HG03342 (cell line): ENCODE measurements around the gene TOR4A.

Source experiments
- ATAC-seq: cut with Tn5 transposase; IDR thresholded peaks from one replicate; pipeline ENCODE4 v1.9.1; 2021; ENCODE audit warnings: mild to moderate bottlenecking, moderate library complexity; ENCODE audit not compliant: unreplicated experiment

TOR4A gene

DNA sequence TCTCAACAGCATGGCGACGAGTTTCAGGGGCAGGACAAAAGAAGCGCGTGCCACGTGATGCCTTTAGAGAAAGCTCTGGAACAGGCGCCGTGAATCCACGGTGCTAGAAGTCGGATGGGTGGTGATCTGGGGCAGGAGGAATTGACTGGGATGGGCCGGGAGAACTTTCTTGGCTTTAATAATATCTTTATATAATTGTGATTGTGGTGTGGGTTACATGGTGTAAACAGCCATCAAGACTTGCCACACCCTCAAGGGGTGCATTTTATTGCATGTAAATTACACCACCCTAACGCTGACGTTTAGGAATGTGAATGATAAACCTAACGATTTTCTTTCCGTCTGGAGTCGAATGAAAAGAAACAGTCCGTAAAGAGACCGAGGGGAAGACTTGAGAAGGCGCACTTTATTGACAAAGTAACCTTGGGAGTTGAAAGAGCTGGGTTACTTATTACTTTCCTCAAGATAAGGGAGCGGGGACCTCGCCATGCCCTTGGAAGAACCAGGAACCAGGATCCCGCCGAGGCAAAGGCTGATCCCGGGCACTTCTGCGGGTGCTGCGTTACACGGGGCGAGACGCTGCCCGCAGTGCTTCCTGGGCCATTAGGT lies 16.1 kb downstream of the TOR4A start:
- no peak for ATAC-seq

GRCh38 chr9:137294091-137294680 lies 16.7 kb downstream of the TOR4A start:
- no peak for ATAC-seq

- no peak for ATAC-seq
Observed at GRCh38 chr9:137294681-137295237, 17.2 kb downstream of the TOR4A start.

DNA sequence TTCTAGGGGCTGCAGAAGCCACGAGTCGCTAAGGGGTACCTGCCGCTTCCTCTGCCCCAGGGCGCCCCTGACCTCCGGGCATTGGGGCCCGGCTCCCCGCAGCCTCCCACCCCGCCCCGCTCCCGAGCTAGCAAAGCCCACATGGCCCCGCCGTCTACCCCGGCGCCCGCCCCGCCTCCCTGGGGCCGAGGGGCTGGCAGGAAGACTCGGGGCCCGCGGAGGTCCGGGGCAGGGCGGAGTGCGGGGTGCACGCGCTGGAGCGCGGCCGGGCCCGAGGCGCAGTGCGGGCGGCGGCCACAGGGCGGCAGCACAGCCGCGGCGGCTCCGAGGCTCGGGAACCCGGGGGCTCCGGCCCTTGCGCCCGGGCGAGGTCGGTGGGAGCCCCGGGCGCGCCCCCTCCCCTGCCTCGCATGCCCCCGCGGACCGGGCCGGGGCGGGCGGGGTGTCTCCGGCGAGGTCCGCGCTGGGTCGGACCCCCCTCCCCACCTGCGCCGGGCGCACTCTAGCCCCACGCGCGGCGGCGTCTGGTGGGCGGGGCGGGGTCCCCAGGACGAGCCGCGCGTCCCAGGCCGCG lies 17.8 kb downstream of the TOR4A start:
- peak; percentile 62 for ATAC-seq

- ATAC-seq, result no peak
Observed at GRCh38 chr9:137295849-137296669, 18.5 kb downstream of the TOR4A start.

- no peak for ATAC-seq
Observed at GRCh38 chr9:137296670-137297664, 19.4 kb downstream of the TOR4A start.

- ATAC-seq, result no peak
Observed at GRCh38 chr9:137297966-137298365, 20.4 kb downstream of the TOR4A start.

- no peak for ATAC-seq
Observed at GRCh38 chr9:137298401-137299202, 21.1 kb downstream of the TOR4A start.

- ATAC-seq, result no peak
Observed at GRCh38 chr9:137299203-137299565, 21.7 kb downstream of the TOR4A start.

DNA sequence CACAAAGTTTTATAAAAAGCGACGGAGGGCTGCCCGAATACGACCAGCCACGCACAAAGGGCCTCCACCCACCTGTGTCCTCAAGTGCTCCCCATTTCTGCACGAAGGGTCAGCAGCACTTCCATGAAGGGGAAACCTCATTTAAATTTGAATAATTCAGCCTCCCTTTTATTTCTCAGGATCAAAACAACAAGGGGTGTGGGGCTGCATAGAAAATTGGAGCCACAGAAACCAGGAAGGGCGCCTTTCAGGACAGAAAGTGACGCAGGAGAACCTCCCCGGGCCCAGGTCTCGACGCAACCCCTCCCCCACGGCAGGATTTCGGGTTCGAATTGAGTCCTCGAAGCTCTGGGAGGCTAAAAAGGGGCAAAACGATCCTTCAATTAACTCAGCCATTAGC lies 22.4 kb downstream of the TOR4A start:
- ATAC-seq, result no peak

- ATAC-seq, result no peak
Observed at GRCh38 chr9:137300567-137301080, 23.1 kb downstream of the TOR4A start.

GRCh38 chr9:137301081-137301947 lies 23.8 kb downstream of the TOR4A start:
- peak; percentile 11 for ATAC-seq

DNA sequence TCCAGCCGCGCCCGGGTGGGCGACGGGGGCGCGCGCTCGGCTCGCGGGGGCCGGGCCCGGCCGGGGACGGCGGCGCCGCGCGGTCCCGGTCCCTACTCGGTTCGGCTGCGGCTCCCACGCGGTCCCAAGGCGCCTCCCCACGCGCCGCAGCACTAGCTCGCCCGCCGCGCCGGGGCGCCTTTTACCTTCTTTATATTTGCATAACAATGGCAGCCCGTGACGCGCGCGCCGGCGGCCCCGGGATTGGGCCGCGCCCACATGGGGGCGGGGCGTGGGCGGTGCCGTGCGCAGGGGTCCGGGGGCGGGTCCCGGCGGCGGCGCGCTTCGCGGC lies 24.6 kb downstream of the TOR4A start, which contains the start of gene NRARP:
Gene NRARP, minus strand, starts transcription at position 154 of the 331 bp plus-strand sequence. CDS start 343 bp downstream, outside the sequence.
- ATAC-seq, result peak; percentile 65

DNA sequence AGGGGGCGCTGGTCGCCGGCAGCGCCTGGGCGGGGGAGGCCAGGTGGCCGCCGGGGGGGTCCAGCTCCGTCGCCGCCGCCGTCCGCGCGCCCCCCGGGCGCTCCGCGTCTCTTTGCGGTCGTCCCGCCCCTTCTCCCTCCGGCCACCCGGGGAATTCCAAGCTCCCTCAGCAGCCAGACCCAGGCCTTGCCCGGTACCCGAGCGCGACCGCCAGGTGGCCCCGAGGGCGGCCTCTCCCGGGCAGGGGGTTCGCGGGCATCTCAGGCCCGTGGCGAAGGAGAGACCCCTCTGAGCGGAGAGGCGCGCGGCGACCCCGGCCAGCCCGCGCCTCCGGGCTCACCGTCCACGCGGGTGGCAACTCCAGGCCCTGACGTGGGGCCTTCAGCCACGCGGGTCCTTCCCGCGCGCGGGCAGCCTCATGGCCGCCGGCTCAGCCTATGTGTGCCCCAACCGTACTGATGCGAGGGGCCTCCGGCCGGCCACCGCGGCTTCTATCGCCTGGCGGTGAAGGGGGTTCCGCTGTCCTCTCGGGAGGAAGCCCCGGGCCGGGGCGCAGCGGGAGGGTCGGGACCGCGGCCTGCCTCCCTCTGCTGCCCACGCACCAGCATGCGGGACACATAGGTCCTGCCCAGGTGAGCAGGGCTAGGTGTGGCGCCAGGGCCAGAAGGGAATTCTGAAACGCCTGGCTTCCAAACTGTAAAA lies 25.1 kb downstream of the TOR4A start:
- peak; percentile 44 for ATAC-seq

DNA sequence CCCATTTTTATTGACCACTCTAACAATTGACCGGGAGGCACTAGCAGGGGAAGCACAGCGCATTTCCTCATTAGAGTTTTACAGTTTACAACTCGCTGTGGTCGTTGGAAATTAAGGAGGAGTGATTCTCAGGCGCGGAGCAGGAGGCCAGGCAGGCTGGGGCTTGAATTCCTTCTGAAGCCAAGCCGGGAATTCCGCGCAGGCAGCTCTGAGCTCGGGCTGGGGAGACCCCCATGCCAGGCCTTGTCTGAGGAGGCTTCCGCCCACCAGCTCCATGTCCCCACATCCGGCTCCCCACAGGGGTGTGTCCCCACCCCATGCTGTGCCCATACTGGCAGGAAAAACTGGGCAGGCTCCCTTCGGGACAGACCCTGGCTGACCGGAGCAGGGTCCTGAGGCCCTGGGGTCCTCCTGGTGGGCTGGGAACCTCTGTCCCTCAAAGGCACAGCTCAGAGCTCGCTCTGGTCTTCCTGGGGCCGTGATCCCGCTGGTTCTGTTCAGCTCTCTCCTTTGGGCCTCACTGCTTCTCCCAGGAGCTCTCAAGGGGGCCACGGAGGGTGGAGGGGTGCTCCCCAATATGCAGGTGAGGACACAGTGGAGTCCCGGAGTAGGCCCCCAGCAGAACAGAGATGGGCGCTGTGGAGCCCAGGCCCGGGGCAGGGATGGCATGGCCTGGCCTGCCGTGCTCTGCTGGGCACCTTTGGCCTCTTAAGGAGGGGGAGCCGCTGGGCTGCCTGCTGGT lies 25.8 kb downstream of the TOR4A start:
- no peak for ATAC-seq

DNA sequence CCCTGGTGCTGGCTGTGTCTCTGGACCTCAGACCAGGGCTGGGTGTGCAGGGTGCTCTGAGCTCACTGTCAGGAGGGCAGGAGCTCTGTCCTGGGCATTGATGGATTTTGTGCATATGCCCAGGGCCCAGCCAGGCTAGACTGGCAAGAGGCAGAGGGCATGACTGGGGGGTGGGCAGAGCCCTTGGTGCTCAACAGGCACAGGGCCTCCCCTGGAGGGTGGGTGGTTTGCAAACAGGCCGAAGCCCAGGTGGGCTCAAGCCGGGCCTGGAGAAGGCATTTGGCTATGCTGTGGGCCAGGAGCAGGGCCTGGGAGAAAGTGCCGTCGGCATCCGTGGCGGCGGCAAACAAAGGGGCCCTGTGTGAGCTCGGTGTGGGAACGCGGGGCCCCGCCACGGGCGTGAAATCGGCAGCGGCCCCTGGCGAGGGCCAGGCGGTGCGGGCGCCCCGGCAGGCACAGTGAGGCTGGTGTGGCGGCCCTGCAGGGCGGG lies 26.4 kb downstream of the TOR4A start:
- no peak for ATAC-seq
